CD4-positive, CD25-positive, alpha-beta regulatory T cell (primary cell): ENCODE data around the gene PCDHGA1. TPM values are rescaled to one million over a fixed set of nuclear protein-coding genes. Genes with fewer than 3 reads are reported as not detected.
A peak's percentile ranks its signal among the peaks of the same experiment; 100 is the strongest.
"Not testable (repeated sequence)": the region's sequence is repeated elsewhere in the genome, so short reads cannot be mapped to it uniquely, and the experiment has no call there.

ENCODE experiments used
- ATAC-seq, 2 donors: fragments of 150-1000 bp; cut with Tn5 transposase; one replicate each; pipeline ENCODE4 v1.10.0; 2021; ENCODE audit warnings: low read depth in 2 of 2, moderate number of reproducible peaks in 2 of 2, moderate library complexity in 1 of 2
- DNase-seq, 3 donors: peaks; one replicate each; pipeline versions ENCODE4 v3.0.0 to v3.0.0-alpha.2; 2012 to 2022; ENCODE audit warnings: mixed read lengths in 1 of 3
- H3K27ac ChIP-seq: one replicate; pipeline ENCODE4 v1.7.0; 2013; ENCODE audit warnings: mild to moderate bottlenecking, low read length; ENCODE audit not compliant: insufficient read depth, poor library complexity, severe bottlenecking
- H3K27me3 ChIP-seq: one replicate; pipeline ENCODE4 v1.7.0; 2013; ENCODE audit warnings: low read length; ENCODE audit not compliant: control insufficient read depth, insufficient read depth
- H3K36me3 ChIP-seq: one replicate; pipeline ENCODE4 v1.7.0; 2013; ENCODE audit warnings: mild to moderate bottlenecking, low read length, moderate library complexity; ENCODE audit not compliant: control insufficient read depth, insufficient read depth
- H3K4me1 ChIP-seq: 2 replicates; pipeline ENCODE4 v1.7.0; 2013; ENCODE audit warnings: mild to moderate bottlenecking, low read length; ENCODE audit not compliant: insufficient read depth, control insufficient read depth, poor library complexity, severe bottlenecking
- H3K4me3 ChIP-seq: one replicate; pipeline ENCODE4 v1.7.0; 2013; ENCODE audit warnings: low read depth, mild to moderate bottlenecking, low read length, moderate library complexity
- H3K9me3 ChIP-seq, 2 experiments: 1 replicate in 1 of 2; 2 replicates in 1 of 2; pipeline ENCODE4 v1.7.0; 2013; ENCODE audit warnings: low read length in 2 of 2, mild to moderate bottlenecking in 1 of 2, moderate library complexity in 1 of 2; ENCODE audit not compliant: control insufficient read depth in 2 of 2
- H3K27ac Mint-ChIP-seq, 3 donors: one replicate each; pipeline ENCODE4 v1.8.0; 2020 to 2022; ENCODE audit warnings: mild to moderate bottlenecking in 3 of 3, mixed read lengths in 3 of 3, moderate library complexity in 2 of 3
- H3K27me3 Mint-ChIP-seq: one replicate; pipeline ENCODE4 v1.8.0; 2022; ENCODE audit warnings: mild to moderate bottlenecking, mixed read lengths
- H3K36me3 Mint-ChIP-seq: one replicate; pipeline ENCODE4 v1.8.0; 2020; ENCODE audit warnings: mixed read lengths
- H3K4me1 Mint-ChIP-seq, 4 donors: one replicate each; pipeline ENCODE4 v1.8.0; 2020 to 2022; ENCODE audit warnings: mixed read lengths in 4 of 4, mild to moderate bottlenecking in 1 of 4
- H3K4me3 Mint-ChIP-seq, 4 donors: one replicate each; pipeline ENCODE4 v1.8.0; 2020 to 2022; ENCODE audit warnings: mild to moderate bottlenecking in 4 of 4, mixed read lengths in 4 of 4, moderate library complexity in 3 of 4
- H3K9me3 Mint-ChIP-seq, 7 donors: one replicate each; pipeline ENCODE4 v1.8.0; 2020 to 2022; ENCODE audit warnings: mixed read lengths in 7 of 7, mild to moderate bottlenecking in 3 of 7, moderate library complexity in 2 of 7
- polyA plus RNA-seq, 4 donors: library from polyadenylated mRNA; unstranded; fragments of 300-500 nt; fragmentation: Illumina TruSeq; gene quantifications; one replicate each; pipeline ENCODE4 v1.2.3, GENCODE V29; 2021
- total RNA-seq: library from RNA; stranded (reverse); gene quantifications from one replicate; pipeline ENCODE4 v1.2.3, GENCODE V29; 2022

PCDHGA1 gene
- total and polyA plus RNA-seq, 5 donors from 2014 or later, result 0.06 to 0.10 TPM; not detected in 3

- not testable (repeated sequence) for H3K4me1 Mint-ChIP-seq
Measured at GRCh38 chr5:141397756-141398551, 67.6 kb downstream of the PCDHGA1 start, which contains the start of gene PCDHGB5. Gene PCDHGB5, plus strand, starts transcription at chr5:141397947. Its CDS starts 181 bp downstream, at chr5:141398128.

GRCh38 chr5:141398608-141399007 is 68.3 kb downstream of the PCDHGA1 start:
- Mint-ChIP-seq H3K4me1 (peaks cover 0 to 6% (median 0%) of the 10 kb centered on the region in 4 donors), H3K27ac (no peak overlapping the region), H3K4me3 (peak overlapping the region in 1 of 4 donors; percentile 29), H3K36me3 (peaks cover 3% of the 10 kb centered on the region), H3K9me3 (peaks cover 0 to 39% (median 10%) of the 10 kb centered on the region in 7 donors), H3K27me3 (peaks cover 46% of the 10 kb centered on the region)
- DNase-seq (no peak), ATAC-seq (no peak)
- Histone ChIP-seq H3K9me3 (peaks cover 19 to 29% of the 10 kb centered on the region in 2 experiments), H3K36me3 (no peaks in the 10 kb centered on the region), H3K4me3 (no peak overlapping the region), H3K27ac (no peak overlapping the region), H3K4me1 (no peaks in the 10 kb centered on the region), H3K27me3 (peaks cover 25% of the 10 kb centered on the region)

More at GRCh38 chr5:141397756-141398551, 67.6 kb downstream of the PCDHGA1 start, which contains the start of gene PCDHGB5:
- not testable (repeated sequence) for H3K27ac Mint-ChIP-seq, H3K4me1 ChIP-seq, H3K4me3 ChIP-seq, H3K36me3 Mint-ChIP-seq, H3K36me3 ChIP-seq, H3K27ac ChIP-seq
- DNase-seq, result peak in 1 of 3 donors; percentile 45
- H3K27me3 ChIP-seq, result peaks cover 26% of the 10 kb centered on the region
- H3K4me3 Mint-ChIP-seq, result peak within 1 kb of the TSS in 2 of 4 donors; percentile 29 to 43
- H3K9me3 ChIP-seq, result peaks cover 21 to 28% of the 10 kb centered on the region in 2 experiments
- H3K9me3 Mint-ChIP-seq, result peaks cover 0 to 41% (median 7%) of the 10 kb centered on the region in 7 donors
- peak; percentile 50 to 59 for ATAC-seq
- H3K27me3 Mint-ChIP-seq, result peaks cover 40% of the 10 kb centered on the region

GRCh38 chr5:141399555-141400258 is 69.4 kb downstream of the PCDHGA1 start:
- Histone ChIP-seq H3K36me3 (no peaks in the 10 kb centered on the region), H3K9me3 (peaks cover 20 to 29% of the 10 kb centered on the region in 2 experiments), H3K27me3 (peaks cover 21% of the 10 kb centered on the region), H3K4me3 (no peak overlapping the region), H3K4me1 (no peaks in the 10 kb centered on the region), H3K27ac (no peak overlapping the region)
- ATAC-seq (no peak), DNase-seq (no peak)
- Mint-ChIP-seq H3K4me3 (no peak overlapping the region), H3K27me3 (peaks cover 51% of the 10 kb centered on the region), H3K27ac (no peak overlapping the region), H3K4me1 (peaks cover 0 to 6% (median 0%) of the 10 kb centered on the region in 4 donors), H3K9me3 (peaks cover 0 to 38% (median 10%) of the 10 kb centered on the region in 7 donors), H3K36me3 (peaks cover 3% of the 10 kb centered on the region)

- peaks cover 0 to 29% (median 7%) of the 10 kb centered on the region in 7 donors for H3K9me3 Mint-ChIP-seq
- Histone ChIP-seq H3K4me3 (no peak within 1 kb of the TSS), H3K9me3 (peaks cover 24 to 35% of the 10 kb centered on the region in 2 experiments), H3K27me3 (peaks cover 38% of the 10 kb centered on the region), H3K4me1 (no peaks in the 10 kb centered on the region), H3K36me3 (no peaks in the 10 kb centered on the region), H3K27ac (no peak within 1 kb of the TSS)
- H3K4me3 Mint-ChIP-seq, result peak within 1 kb of the TSS; percentile 27 to 52 (median 34)
- DNase-seq (no peak), ATAC-seq (no peak)
- H3K36me3 Mint-ChIP-seq, result peaks cover 8% of the 10 kb centered on the region
- peaks cover 60% of the 10 kb centered on the region for H3K27me3 Mint-ChIP-seq
- H3K4me1 Mint-ChIP-seq, result peaks cover 0 to 6% (median 0%) of the 10 kb centered on the region in 4 donors
- no peak within 1 kb of the TSS for H3K27ac Mint-ChIP-seq
Measured at GRCh38 chr5:141402553-141403243, 72.4 kb downstream of the PCDHGA1 start, which contains the start of gene PCDHGA9. Gene PCDHGA9, plus strand, starts transcription at chr5:141402778. Its CDS starts 175 bp downstream, at chr5:141402953.

GRCh38 chr5:141403387-141403786 is 73.1 kb downstream of the PCDHGA1 start:
- H3K9me3 Mint-ChIP-seq, result peaks cover 0 to 34% (median 10%) of the 10 kb centered on the region in 7 donors
- H3K36me3 ChIP-seq, result no peaks in the 10 kb centered on the region
- H3K4me1 ChIP-seq, result no peaks in the 10 kb centered on the region
- peaks cover 64% of the 10 kb centered on the region for H3K27me3 Mint-ChIP-seq
- H3K27me3 ChIP-seq, result peaks cover 38% of the 10 kb centered on the region
- no peak overlapping the region for H3K27ac ChIP-seq
- peaks cover 8% of the 10 kb centered on the region for H3K36me3 Mint-ChIP-seq
- peaks cover 0 to 8% (median 0%) of the 10 kb centered on the region in 4 donors for H3K4me1 Mint-ChIP-seq
- H3K27ac Mint-ChIP-seq, result no peak overlapping the region
- H3K9me3 ChIP-seq, result peaks cover 24 to 42% of the 10 kb centered on the region in 2 experiments
- ATAC-seq, result no peak
- H3K4me3 Mint-ChIP-seq, result peak overlapping the region in 1 of 4 donors; percentile 9
- H3K4me3 ChIP-seq, result no peak overlapping the region
- DNase-seq, result no peak

GRCh38 chr5:141407790-141408505 is 77.6 kb downstream of the PCDHGA1 start, which contains the start of gene PCDHGB6:
Gene PCDHGB6, plus strand, starts transcription at chr5:141408021. Its CDS starts 182 bp downstream, at chr5:141408203.
- peak in 1 of 3 donors; percentile 32 for DNase-seq

More at GRCh38 chr5:141407790-141408505, 77.6 kb downstream of the PCDHGA1 start, which contains the start of gene PCDHGB6:
- peaks cover 81% of the 10 kb centered on the region for H3K27me3 Mint-ChIP-seq
- peak within 1 kb of the TSS in 3 of 4 donors; percentile 31 to 58 (median 50) for H3K4me3 Mint-ChIP-seq
- H3K27ac Mint-ChIP-seq, H3K27ac ChIP-seq, H3K4me3 ChIP-seq, H3K36me3 ChIP-seq, H3K4me1 Mint-ChIP-seq, H3K4me1 ChIP-seq: not testable (repeated sequence)
- peak in 1 of 2 donors; percentile 24 for ATAC-seq
- Histone ChIP-seq H3K27me3 (peaks cover 39% of the 10 kb centered on the region), H3K9me3 (peaks cover 21 to 39% of the 10 kb centered on the region in 2 experiments)
- peaks cover 12% of the 10 kb centered on the region for H3K36me3 Mint-ChIP-seq
- peaks cover 0 to 40% (median 13%) of the 10 kb centered on the region in 7 donors for H3K9me3 Mint-ChIP-seq
